Vagina (tissue), 2 donors: ENCODE data around the gene GRAMD1B. TPM values are rescaled to one million over a fixed set of nuclear protein-coding genes. Genes with fewer than 3 reads are reported as not detected.

ENCODE experiments used
- DNase-seq, 2 donors: peaks; one replicate each; pipeline ENCODE4 v3.0.0-alpha.2; 2017; ENCODE audit errors: extremely low spot score in 2 of 2
- H3K27ac ChIP-seq: fragments of 200-600 bp; sonication (generic); one replicate; pipeline ENCODE4 v1.5.1; 2019
- H3K27me3 ChIP-seq: fragments of 200-600 bp; sonication (generic); one replicate; pipeline ENCODE4 v1.5.1; 2019
- H3K36me3 ChIP-seq, 2 donors: fragments of 200-600 bp; sonication (generic); one replicate each; pipeline ENCODE4 v1.5.1; 2017 to 2019
- H3K4me1 ChIP-seq: fragments of 200-600 bp; sonication (generic); one replicate; pipeline ENCODE4 v1.5.1; 2019
- H3K4me3 ChIP-seq, 2 donors: fragments of 200-600 bp; sonication (generic); 1 replicate in 1 of 2; 2 replicates in 1 of 2; pipeline ENCODE4 v1.5.1; 2016 to 2019
- H3K9me3 ChIP-seq: fragments of 200-600 bp; sonication (generic); one replicate; pipeline ENCODE4 v1.5.1; 2019
- CTCF ChIP-seq, 3 experiments: fragments of 450-650 bp in 2 of 3; fragments of 200-600 bp in 1 of 3; sonication (generic) in 1 of 3; IDR thresholded peaks; one replicate each; pipeline ENCODE4 v1.5.1; 2017 to 2019; ENCODE audit warnings: antibody characterized with exemption in 3 of 3, mild to moderate bottlenecking in 2 of 3, moderate library complexity in 2 of 3
- POLR2A ChIP-seq, 2 donors: fragments of 450-650 bp; IDR thresholded peaks; one replicate each; pipeline ENCODE4 v1.6.1; 2017; ENCODE audit warnings: antibody characterized with exemption in 2 of 2, mild to moderate bottlenecking in 2 of 2, moderate library complexity in 2 of 2
- POLR2AphosphoS5 ChIP-seq, 2 donors: sonication (generic); formaldehyde crosslinking; IDR thresholded peaks; one replicate each; pipeline ENCODE4 v1.9.0; 2017; ENCODE audit warnings: antibody characterized with exemption in 2 of 2, mild to moderate bottlenecking in 2 of 2, low read depth in 1 of 2; ENCODE audit not compliant: insufficient read depth in 1 of 2
- intact Hi-C: fragments of 100-400 bp; cut with DNase I; formaldehyde crosslinking; loops from one replicate; pipeline ENCODE4 v1.15.1; 2023
- total RNA-seq: library from RNA; depleted of rRNA; stranded (reverse); fragments of >200 nt; gene quantifications from one replicate; pipeline ENCODE4 v1.2.3, GENCODE V29; 2016

GRAMD1B gene
- total RNA-seq, 1 donor from 2014 or later: 4.9 TPM

- Histone ChIP-seq H3K27me3 (no peaks in the 10 kb centered on the region), H3K9me3 (no peaks in the 10 kb centered on the region), H3K4me3 (no peak overlapping the region), H3K27ac (no peak overlapping the region), H3K36me3 (no peaks in the 10 kb centered on the region), H3K4me1 (no peaks in the 10 kb centered on the region)
- intact Hi-C loops: no loop called here
- TF ChIP-seq POLR2A (IDR thresholded peaks at IDR 0.05) (no peak), POLR2AphosphoS5 (IDR thresholded peaks at IDR 0.05; ENCODE audit: insufficient read depth in 1 of 2, low read depth in 1 of 2) (no peak), CTCF (IDR thresholded peaks at IDR 0.05) (no peak)
- DNase-seq: no peak
Measured at GRCh38 chr11:123409456-123410217, 20.4 kb upstream of the GRAMD1B start.

DNA sequence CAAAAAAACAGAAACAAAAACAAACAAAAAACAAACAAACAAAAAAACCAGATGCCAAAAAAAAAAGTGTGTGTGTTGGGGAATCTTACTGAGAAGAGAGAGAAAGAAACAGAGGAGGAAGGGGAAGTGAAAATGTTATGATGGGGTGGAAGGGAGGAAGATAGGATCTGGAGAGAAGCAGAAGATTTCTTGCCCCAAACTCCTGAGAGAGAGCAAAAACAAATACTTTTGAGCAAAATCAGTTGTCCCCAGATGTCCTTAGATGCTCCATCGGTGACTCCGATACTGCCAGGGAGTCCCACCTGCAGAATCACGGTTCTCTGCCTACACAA, 19.9 kb upstream of the GRAMD1B start:
- H3K27ac ChIP-seq: no peak overlapping the region
- H3K36me3 ChIP-seq: no peaks in the 10 kb centered on the region
- H3K9me3 ChIP-seq: no peaks in the 10 kb centered on the region
- H3K4me1 ChIP-seq: no peaks in the 10 kb centered on the region
- H3K27me3 ChIP-seq: no peaks in the 10 kb centered on the region
- H3K4me3 ChIP-seq: no peak overlapping the region
- no peak for TF ChIP-seq POLR2A (IDR thresholded peaks at IDR 0.05)
- TF ChIP-seq CTCF (IDR thresholded peaks at IDR 0.05): no peak
- no peak for TF ChIP-seq POLR2AphosphoS5 (IDR thresholded peaks at IDR 0.05; ENCODE audit: insufficient read depth in 1 of 2, low read depth in 1 of 2)
- DNase-seq: no peak
- intact Hi-C loops: no loop called here

- no peak overlapping the region for H3K4me3 ChIP-seq
- no peaks in the 10 kb centered on the region for H3K4me1 ChIP-seq
- no peaks in the 10 kb centered on the region for H3K27me3 ChIP-seq
- DNase-seq: no peak
- no peak overlapping the region for H3K27ac ChIP-seq
- H3K36me3 ChIP-seq: no peaks in the 10 kb centered on the region
- H3K9me3 ChIP-seq: no peaks in the 10 kb centered on the region
- TF ChIP-seq POLR2AphosphoS5 (IDR thresholded peaks at IDR 0.05; ENCODE audit: insufficient read depth in 1 of 2, low read depth in 1 of 2) (no peak), CTCF (IDR thresholded peaks at IDR 0.05) (no peak), POLR2A (IDR thresholded peaks at IDR 0.05) (no peak)
- intact Hi-C loops: no loop called here
Measured at GRCh38 chr11:123413636-123414035, 16.4 kb upstream of the GRAMD1B start.

DNA sequence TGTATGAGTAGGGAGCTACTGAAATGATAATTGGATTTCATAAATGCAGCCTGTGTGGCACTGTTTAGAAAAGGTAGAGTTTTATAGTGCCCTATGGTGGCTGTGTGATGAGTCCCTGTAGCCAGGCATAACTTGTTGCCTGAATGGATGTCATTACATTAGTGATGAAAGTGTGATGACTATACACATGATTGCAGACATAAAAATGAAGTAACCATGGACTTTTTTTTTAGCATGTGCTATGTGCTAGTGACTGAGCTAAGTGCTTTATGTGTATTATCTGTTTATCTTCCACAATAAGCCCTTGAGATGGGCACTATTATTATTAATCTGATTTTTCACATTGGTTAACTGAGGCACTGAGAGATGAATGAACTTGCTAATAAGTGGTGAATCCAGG, 13.5 kb upstream of the GRAMD1B start:
- H3K4me3 ChIP-seq: no peak overlapping the region
- intact Hi-C loops: no loop called here
- no peak for DNase-seq
- no peaks in the 10 kb centered on the region for H3K27me3 ChIP-seq
- no peaks in the 10 kb centered on the region for H3K36me3 ChIP-seq
- H3K27ac ChIP-seq: no peak overlapping the region
- TF ChIP-seq POLR2AphosphoS5 (IDR thresholded peaks at IDR 0.05; ENCODE audit: insufficient read depth in 1 of 2, low read depth in 1 of 2) (no peak), CTCF (IDR thresholded peaks at IDR 0.05) (no peak), POLR2A (IDR thresholded peaks at IDR 0.05) (no peak)
- no peaks in the 10 kb centered on the region for H3K4me1 ChIP-seq
- H3K9me3 ChIP-seq: no peaks in the 10 kb centered on the region

DNA sequence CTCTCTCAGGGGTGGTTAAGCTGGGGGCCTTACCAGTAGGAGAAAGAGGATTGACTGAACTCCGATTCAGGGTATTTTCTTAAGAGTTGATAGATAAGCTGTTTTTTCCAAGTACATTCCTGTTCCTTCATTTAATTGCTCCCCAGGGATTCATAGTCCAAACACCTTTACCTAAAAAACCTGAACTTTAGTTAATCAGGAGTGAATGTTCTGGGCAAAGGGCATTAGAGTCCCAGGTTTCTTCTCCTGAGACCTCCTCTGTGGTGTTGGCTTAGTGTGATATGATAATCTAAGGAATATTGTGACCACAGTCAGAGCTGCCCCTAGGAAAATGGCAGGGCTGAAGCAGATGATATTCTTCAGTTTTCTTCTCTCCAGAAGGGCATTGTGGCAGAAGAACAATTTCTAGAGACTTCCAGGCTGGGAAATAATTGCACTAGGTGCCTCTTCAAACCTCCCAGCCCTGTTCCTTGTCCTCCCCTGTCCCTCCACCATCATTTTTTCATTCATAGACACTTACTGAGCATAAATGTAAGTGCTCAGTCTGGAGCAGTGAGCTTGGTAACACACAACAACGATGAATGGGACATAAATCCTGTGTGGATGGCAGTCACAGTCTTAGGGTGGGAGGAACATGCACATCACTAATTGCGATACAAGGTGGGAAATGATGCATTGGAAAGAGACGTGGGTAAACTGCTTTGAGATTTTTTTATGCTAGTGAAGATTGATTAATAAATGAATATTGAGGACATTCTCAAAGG, 11.5 kb upstream of the GRAMD1B start:
- no peak for DNase-seq
- TF ChIP-seq POLR2AphosphoS5 (IDR thresholded peaks at IDR 0.05; ENCODE audit: insufficient read depth in 1 of 2, low read depth in 1 of 2) (no peak), CTCF (IDR thresholded peaks at IDR 0.05) (no peak), POLR2A (IDR thresholded peaks at IDR 0.05) (no peak)
- Histone ChIP-seq H3K4me3 (no peak overlapping the region), H3K27me3 (no peaks in the 10 kb centered on the region), H3K36me3 (no peaks in the 10 kb centered on the region), H3K9me3 (no peaks in the 10 kb centered on the region), H3K4me1 (no peaks in the 10 kb centered on the region), H3K27ac (no peak overlapping the region)
- intact Hi-C loops: no loop called here
